ENCODE measurements around the gene P2RX3. TPM values are rescaled to one million over a fixed set of nuclear protein-coding genes. Genes with fewer than 3 reads are reported as not detected.
A peak's percentile ranks its signal among the peaks of the same experiment; 100 is the strongest.

Gene P2RX3
- total and polyA plus RNA-seq, 2 experiments from 2014 or later = 0.15 to 0.35 TPM

- no peak for DNase-seq (ENCODE audit: low spot score)
- no peak overlapping the region for H3K4me2 ChIP-seq
- H3K27me3 Mint-ChIP-seq (ENCODE audit: insufficient read depth, low read depth, poor library complexity) = no peaks in the 10 kb centered on the region
- peaks cover 69% of the 10 kb centered on the region for H3K36me3 Mint-ChIP-seq (ENCODE audit: low read depth)
- H3F3A ChIP-seq (replicated peaks; ENCODE audit: low read depth) = no peaks in the 10 kb centered on the region; the same call in 1 of the 2 replicates
- H3K9me3 Mint-ChIP-seq = no peaks in the 10 kb centered on the region
- H2AFZ ChIP-seq = no peak overlapping the region
- no peaks in the 10 kb centered on the region for H3K9me2 ChIP-seq (ENCODE audit: insufficient read depth)
- H3K4me1 Mint-ChIP-seq = peaks cover 10% of the 10 kb centered on the region
- H3K27ac Mint-ChIP-seq = no peak overlapping the region
- H3K4me3 Mint-ChIP-seq = no peak overlapping the region
- TF ChIP-seq CREB1 (CRISPR knock-in tag; IDR thresholded peaks at IDR 0.05; ENCODE audit: low read depth) (no peak), NANOG (IDR thresholded peaks at IDR 0.05; ENCODE audit: borderline replicate concordance) (no peak), REST (IDR thresholded peaks at IDR 0.05; ENCODE audit: unreplicated experiment) (no peak), EZH2 (IDR thresholded peaks at IDR 0.05; ENCODE audit: low read depth, unreplicated experiment) (no peak), CTCF (conservative IDR thresholded peaks at IDR 0.05; ENCODE audit: low read depth in 2 of 2) (no peak), STAT1 (IDR thresholded peaks at IDR 0.05; ENCODE audit: unreplicated experiment) (no peak)
- no peaks in the 10 kb centered on the region for H3K27me3 ChIP-seq (ENCODE audit: insufficient read depth)
- no peak overlapping the region for H3K4me3 ChIP-seq
- peaks cover under 1% of the 10 kb centered on the region for H3K36me3 ChIP-seq (ENCODE audit: insufficient read depth)
- no peak overlapping the region for H3K27ac ChIP-seq (ENCODE audit: low read depth)
- no peaks in the 10 kb centered on the region for H3K79me2 ChIP-seq (replicated peaks; ENCODE audit: insufficient read depth)
- ATAC-seq = no peak
- no peaks in the 10 kb centered on the region for H3K4me1 ChIP-seq (ENCODE audit: insufficient read depth)
- no peaks in the 10 kb centered on the region; the same call in none of the 2 replicates for H4K20me1 ChIP-seq (replicated peaks; ENCODE audit: insufficient read depth)
These were observed 81.0 kb downstream of the P2RX3 start for GRCh38 chr11:57419146-57419545.

GRCh38 chr11:57421066-57421465 is 82.9 kb downstream of the P2RX3 start:
- Histone ChIP-seq H3K27ac (ENCODE audit: low read depth) (no peak overlapping the region), H3K4me3 (no peak overlapping the region), H3K4me1 (ENCODE audit: insufficient read depth) (peaks cover 4% of the 10 kb centered on the region), H3K27me3 (ENCODE audit: insufficient read depth) (peaks cover 3% of the 10 kb centered on the region; the same call in 1 of the 2 replicates), H3F3A (replicated peaks; ENCODE audit: low read depth) (no peaks in the 10 kb centered on the region; the same call in 1 of the 2 replicates), H3K79me2 (replicated peaks; ENCODE audit: insufficient read depth) (0 out of 2 replicates have a peak, but pooled peaks cover 5% of the 10 kb centered on the region), H3K4me2 (no peak overlapping the region), H3K36me3 (ENCODE audit: insufficient read depth) (no peaks in the 10 kb centered on the region; the same call in 1 of the 2 replicates), H2AFZ (no peak overlapping the region), H4K20me1 (replicated peaks; ENCODE audit: insufficient read depth) (no peaks in the 10 kb centered on the region; the same call in none of the 2 replicates), H3K9me2 (ENCODE audit: insufficient read depth) (no peaks in the 10 kb centered on the region)
- Mint-ChIP-seq H3K4me1 (peaks cover 7% of the 10 kb centered on the region), H3K36me3 (ENCODE audit: low read depth) (peaks cover 58% of the 10 kb centered on the region), H3K9me3 (no peaks in the 10 kb centered on the region), H3K4me3 (no peak overlapping the region), H3K27ac (no peak overlapping the region), H3K27me3 (ENCODE audit: insufficient read depth, low read depth, poor library complexity) (peaks cover 4% of the 10 kb centered on the region)
- DNase-seq (ENCODE audit: low spot score) (no peak), ATAC-seq (peak; percentile 30; the same call in 1 of the 3 replicates)
- TF ChIP-seq CTCF (conservative IDR thresholded peaks at IDR 0.05; ENCODE audit: low read depth in 2 of 2) = 0 out of 4 replicates have a peak, but pooled peaks of 1 of the 2 experiments have one; percentile 0
- TF ChIP-seq ZNF114 (CRISPR knock-in tag; IDR thresholded peaks at IDR 0.05) = no peak
